ENCODE results near the gene MGAT4D. TPM values are rescaled to one million over a fixed set of nuclear protein-coding genes. Genes with fewer than 3 reads are reported as not detected.
A peak's percentile ranks its signal among the peaks of the same experiment; 100 is the strongest.
"Not testable (repeated sequence)": the region's sequence is repeated elsewhere in the genome, so short reads cannot be mapped to it uniquely, and the experiment has no call there.

The MGAT4D gene
- total and polyA plus RNA-seq, 8 donors, result 0.43 TPM; not detected in 7

- Histone ChIP-seq H3K27ac (peak overlapping the region in 1 of 4 donors; percentile 77), H3K36me3 (no peaks in the 10 kb centered on the region), H3K4me3 (peak overlapping the region; percentile 65 to 92 (median 84)), H3K9me3 (no peaks in the 10 kb centered on the region), H3K4me1 (peaks cover 0 to 13% (median 4%) of the 10 kb centered on the region in 3 donors), H3K27me3 (no peaks in the 10 kb centered on the region)
- intact Hi-C loops (cut with DNase I), result no loop called here
- FAIRE-seq, result no peak
- TF ChIP-seq, protein P1, sequence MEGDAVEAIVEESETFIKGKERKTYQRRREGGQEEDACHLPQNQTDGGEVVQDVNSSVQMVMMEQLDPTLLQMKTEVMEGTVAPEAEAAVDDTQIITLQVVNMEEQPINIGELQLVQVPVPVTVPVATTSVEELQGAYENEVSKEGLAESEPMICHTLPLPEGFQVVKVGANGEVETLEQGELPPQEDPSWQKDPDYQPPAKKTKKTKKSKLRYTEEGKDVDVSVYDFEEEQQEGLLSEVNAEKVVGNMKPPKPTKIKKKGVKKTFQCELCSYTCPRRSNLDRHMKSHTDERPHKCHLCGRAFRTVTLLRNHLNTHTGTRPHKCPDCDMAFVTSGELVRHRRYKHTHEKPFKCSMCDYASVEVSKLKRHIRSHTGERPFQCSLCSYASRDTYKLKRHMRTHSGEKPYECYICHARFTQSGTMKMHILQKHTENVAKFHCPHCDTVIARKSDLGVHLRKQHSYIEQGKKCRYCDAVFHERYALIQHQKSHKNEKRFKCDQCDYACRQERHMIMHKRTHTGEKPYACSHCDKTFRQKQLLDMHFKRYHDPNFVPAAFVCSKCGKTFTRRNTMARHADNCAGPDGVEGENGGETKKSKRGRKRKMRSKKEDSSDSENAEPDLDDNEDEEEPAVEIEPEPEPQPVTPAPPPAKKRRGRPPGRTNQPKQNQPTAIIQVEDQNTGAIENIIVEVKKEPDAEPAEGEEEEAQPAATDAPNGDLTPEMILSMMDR (IDR thresholded peaks at IDR 0.05), result no peak
- DNase-seq, result no peak
- peak in 3 of 4 donors; percentile 11 to 20 (median 12) for ATAC-seq
- WGBS, 2 donors, result 4 to 5% methylated on average over 8 of the region's 8 CpGs
Observed at GRCh38 chr4:140523370-140523856, 25.3 kb upstream of the MGAT4D start.

- H3K27ac ChIP-seq, result no peak overlapping the region
- ATAC-seq (no peak), FAIRE-seq (no peak), DNase-seq (no peak)
- intact Hi-C loops (cut with DNase I), result no loop called here
- WGBS, 2 donors, result 26 to 48% methylated on average over 1 of the region's 1 CpG
- no peaks in the 10 kb centered on the region for H3K4me1 ChIP-seq
- TF ChIP-seq, protein P1 (IDR thresholded peaks at IDR 0.05), result no peak
- H3K4me3 ChIP-seq, result no peak overlapping the region
- H3K9me3 ChIP-seq, result no peaks in the 10 kb centered on the region
- H3K36me3 ChIP-seq, result no peaks in the 10 kb centered on the region
- no peaks in the 10 kb centered on the region for H3K27me3 ChIP-seq
Observed at GRCh38 chr4:140515423-140515822, 17.3 kb upstream of the MGAT4D start.

- DNase-seq; H3K27ac ChIP-seq; ATAC-seq; H3K9me3 ChIP-seq; H3K36me3 ChIP-seq; H3K4me1 ChIP-seq; H3K4me3 ChIP-seq; intact Hi-C loops (cut with DNase I); FAIRE-seq; H3K27me3 ChIP-seq: not testable (repeated sequence)
- WGBS, 2 donors, result 90 to 96% methylated on average over 5 of the region's 5 CpGs
Observed at GRCh38 chr4:140513765-140514164, 15.7 kb upstream of the MGAT4D start.

- Histone ChIP-seq H3K4me3 (no peak overlapping the region), H3K27ac (no peak overlapping the region), H3K27me3 (no peaks in the 10 kb centered on the region), H3K9me3 (no peaks in the 10 kb centered on the region), H3K36me3 (no peaks in the 10 kb centered on the region), H3K4me1 (no peaks in the 10 kb centered on the region)
- ATAC-seq (no peak), DNase-seq (no peak), FAIRE-seq (no peak)
- intact Hi-C loops (cut with DNase I), result no loop called here
- TF ChIP-seq, protein P1 (IDR thresholded peaks at IDR 0.05), result no peak
Observed at GRCh38 chr4:140504261-140504660, 6.2 kb upstream of the MGAT4D start.

- ATAC-seq (no peak), FAIRE-seq (no peak), DNase-seq (no peak)
- intact Hi-C loops (cut with DNase I), result no loop called here
- H3K27ac ChIP-seq, result no peak overlapping the region
- no peaks in the 10 kb centered on the region for H3K4me1 ChIP-seq
- no peaks in the 10 kb centered on the region for H3K36me3 ChIP-seq
- H3K9me3 ChIP-seq, result no peaks in the 10 kb centered on the region
- 84 to 93% methylated on average over 4 of the region's 4 CpGs for WGBS, 2 donors
- H3K27me3 ChIP-seq, result peaks cover 0 to 5% (median 0%) of the 10 kb centered on the region in 4 donors
- no peak overlapping the region for H3K4me3 ChIP-seq
- TF ChIP-seq, protein P1 (IDR thresholded peaks at IDR 0.05), result no peak
Observed at GRCh38 chr4:140499391-140499790, 1.3 kb upstream of the MGAT4D start.

All from pancreas (tissue), 10 donors.